Upper lobe of left lung (tissue), 4 donors: ENCODE results near the gene GALNT10.

Source experiments
- EP300 ChIP-seq, 4 donors: sonication (generic); formaldehyde crosslinking; IDR thresholded peaks; one replicate each; pipeline ENCODE4 v1.5.1; 2017; ENCODE audit warnings: antibody characterized with exemption in 4 of 4, control low read depth in 2 of 4
- POLR2AphosphoS5 ChIP-seq, 2 donors: sonication (generic); formaldehyde crosslinking; IDR thresholded peaks; one replicate each; pipeline ENCODE4 v1.5.1; 2017; ENCODE audit warnings: antibody characterized with exemption in 2 of 2
- TF ChIP-seq, protein P1 (sequence below), 6 experiments: fragments of 450-650 bp in 4 of 6; fragments of 200-600 bp in 2 of 6; sonication (generic) in 2 of 6; IDR thresholded peaks; one replicate each; pipeline ENCODE4 v1.5.1; 2016 to 2019; ENCODE audit warnings: antibody characterized with exemption in 6 of 6

DNA sequence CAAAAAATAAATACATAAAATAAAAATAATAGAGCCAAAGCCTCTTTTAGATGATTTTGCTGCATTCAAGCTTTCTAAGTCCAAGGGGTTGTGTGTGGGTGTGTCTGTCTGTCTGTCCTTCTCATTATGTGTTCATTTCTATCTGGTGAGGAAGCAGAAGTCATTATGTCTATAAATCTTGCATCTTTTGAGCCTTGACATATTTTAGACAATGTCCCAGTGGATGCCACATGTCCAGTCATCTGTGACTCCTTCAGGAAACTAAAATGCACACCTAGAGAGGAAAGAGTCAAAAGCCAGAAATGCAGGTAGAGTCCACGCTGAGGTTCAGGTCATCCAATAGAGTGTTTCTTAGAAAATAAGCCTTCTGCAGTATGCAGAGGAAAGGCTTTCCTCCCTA is 80.9 kb downstream of the GALNT10 start:
- TF ChIP-seq, protein P1, sequence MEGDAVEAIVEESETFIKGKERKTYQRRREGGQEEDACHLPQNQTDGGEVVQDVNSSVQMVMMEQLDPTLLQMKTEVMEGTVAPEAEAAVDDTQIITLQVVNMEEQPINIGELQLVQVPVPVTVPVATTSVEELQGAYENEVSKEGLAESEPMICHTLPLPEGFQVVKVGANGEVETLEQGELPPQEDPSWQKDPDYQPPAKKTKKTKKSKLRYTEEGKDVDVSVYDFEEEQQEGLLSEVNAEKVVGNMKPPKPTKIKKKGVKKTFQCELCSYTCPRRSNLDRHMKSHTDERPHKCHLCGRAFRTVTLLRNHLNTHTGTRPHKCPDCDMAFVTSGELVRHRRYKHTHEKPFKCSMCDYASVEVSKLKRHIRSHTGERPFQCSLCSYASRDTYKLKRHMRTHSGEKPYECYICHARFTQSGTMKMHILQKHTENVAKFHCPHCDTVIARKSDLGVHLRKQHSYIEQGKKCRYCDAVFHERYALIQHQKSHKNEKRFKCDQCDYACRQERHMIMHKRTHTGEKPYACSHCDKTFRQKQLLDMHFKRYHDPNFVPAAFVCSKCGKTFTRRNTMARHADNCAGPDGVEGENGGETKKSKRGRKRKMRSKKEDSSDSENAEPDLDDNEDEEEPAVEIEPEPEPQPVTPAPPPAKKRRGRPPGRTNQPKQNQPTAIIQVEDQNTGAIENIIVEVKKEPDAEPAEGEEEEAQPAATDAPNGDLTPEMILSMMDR (IDR thresholded peaks at IDR 0.05) = no peak
- TF ChIP-seq POLR2AphosphoS5 (IDR thresholded peaks at IDR 0.05) (no peak), EP300 (IDR thresholded peaks at IDR 0.05) (no peak)
